ENCODE measurements around the gene PRKG1.

DNA sequence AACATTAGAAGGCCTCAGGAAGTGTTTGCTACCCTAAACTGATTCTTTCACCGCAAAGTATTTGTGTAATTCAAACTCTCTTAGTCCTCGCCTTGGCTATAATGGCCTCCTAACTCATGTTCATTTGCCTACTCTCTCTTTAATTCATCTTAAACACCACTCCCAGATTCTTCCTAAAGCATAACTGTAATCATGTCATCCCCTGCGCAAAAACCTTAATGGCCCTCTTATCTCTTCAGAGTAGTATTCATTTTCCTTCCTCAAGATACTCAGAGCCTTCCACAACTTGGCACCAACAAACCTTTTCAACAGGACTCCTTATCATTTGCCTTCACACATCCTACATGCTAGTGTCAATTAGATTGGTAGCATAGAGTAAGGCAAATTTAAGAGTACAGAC is 582.2 kb downstream of the PRKG1 start:
- TF ChIP-seq, protein P1, sequence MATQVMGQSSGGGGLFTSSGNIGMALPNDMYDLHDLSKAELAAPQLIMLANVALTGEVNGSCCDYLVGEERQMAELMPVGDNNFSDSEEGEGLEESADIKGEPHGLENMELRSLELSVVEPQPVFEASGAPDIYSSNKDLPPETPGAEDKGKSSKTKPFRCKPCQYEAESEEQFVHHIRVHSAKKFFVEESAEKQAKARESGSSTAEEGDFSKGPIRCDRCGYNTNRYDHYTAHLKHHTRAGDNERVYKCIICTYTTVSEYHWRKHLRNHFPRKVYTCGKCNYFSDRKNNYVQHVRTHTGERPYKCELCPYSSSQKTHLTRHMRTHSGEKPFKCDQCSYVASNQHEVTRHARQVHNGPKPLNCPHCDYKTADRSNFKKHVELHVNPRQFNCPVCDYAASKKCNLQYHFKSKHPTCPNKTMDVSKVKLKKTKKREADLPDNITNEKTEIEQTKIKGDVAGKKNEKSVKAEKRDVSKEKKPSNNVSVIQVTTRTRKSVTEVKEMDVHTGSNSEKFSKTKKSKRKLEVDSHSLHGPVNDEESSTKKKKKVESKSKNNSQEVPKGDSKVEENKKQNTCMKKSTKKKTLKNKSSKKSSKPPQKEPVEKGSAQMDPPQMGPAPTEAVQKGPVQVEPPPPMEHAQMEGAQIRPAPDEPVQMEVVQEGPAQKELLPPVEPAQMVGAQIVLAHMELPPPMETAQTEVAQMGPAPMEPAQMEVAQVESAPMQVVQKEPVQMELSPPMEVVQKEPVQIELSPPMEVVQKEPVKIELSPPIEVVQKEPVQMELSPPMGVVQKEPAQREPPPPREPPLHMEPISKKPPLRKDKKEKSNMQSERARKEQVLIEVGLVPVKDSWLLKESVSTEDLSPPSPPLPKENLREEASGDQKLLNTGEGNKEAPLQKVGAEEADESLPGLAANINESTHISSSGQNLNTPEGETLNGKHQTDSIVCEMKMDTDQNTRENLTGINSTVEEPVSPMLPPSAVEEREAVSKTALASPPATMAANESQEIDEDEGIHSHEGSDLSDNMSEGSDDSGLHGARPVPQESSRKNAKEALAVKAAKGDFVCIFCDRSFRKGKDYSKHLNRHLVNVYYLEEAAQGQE (IDR thresholded peaks at IDR 0.05; ENCODE audit: insufficient read depth in 1 of 2, low read depth in 2 of 2, low read length in 2 of 2), result no peak
- TF ChIP-seq POLR2AphosphoS5 (IDR thresholded peaks at IDR 0.05; ENCODE audit: low read depth, low read length) (no peak), TAF1 (IDR thresholded peaks at IDR 0.05; ENCODE audit: borderline replicate concordance, insufficient read depth, low read length) (no peak)
